ENCODE results near the gene IRAG1.

DNA sequence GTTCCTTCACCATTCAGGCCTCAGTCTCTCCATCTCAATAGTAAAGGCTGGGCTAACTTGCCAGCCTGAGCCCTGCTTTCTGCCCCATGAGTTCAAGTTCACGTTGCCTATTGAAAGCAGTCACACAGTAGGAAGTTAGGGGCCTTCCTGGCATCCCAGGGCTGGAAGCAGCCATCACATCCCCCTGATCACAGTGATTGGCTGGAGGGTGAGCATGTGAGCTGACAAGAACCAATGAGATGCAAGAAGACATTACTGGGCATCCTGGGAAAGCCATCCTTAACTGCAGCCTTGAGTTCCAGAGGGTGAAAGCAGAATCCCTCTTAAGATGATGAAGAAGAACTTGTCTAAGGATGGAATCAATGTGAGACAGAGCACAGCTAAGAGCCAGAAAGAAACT is 29.1 kb downstream of the IRAG1 start:
- TF ChIP-seq EP300 (IDR thresholded peaks at IDR 0.05), result no peak
- TF ChIP-seq POLR2A (IDR thresholded peaks at IDR 0.05), result no peak
- TF ChIP-seq, protein P1, sequence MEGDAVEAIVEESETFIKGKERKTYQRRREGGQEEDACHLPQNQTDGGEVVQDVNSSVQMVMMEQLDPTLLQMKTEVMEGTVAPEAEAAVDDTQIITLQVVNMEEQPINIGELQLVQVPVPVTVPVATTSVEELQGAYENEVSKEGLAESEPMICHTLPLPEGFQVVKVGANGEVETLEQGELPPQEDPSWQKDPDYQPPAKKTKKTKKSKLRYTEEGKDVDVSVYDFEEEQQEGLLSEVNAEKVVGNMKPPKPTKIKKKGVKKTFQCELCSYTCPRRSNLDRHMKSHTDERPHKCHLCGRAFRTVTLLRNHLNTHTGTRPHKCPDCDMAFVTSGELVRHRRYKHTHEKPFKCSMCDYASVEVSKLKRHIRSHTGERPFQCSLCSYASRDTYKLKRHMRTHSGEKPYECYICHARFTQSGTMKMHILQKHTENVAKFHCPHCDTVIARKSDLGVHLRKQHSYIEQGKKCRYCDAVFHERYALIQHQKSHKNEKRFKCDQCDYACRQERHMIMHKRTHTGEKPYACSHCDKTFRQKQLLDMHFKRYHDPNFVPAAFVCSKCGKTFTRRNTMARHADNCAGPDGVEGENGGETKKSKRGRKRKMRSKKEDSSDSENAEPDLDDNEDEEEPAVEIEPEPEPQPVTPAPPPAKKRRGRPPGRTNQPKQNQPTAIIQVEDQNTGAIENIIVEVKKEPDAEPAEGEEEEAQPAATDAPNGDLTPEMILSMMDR (IDR thresholded peaks at IDR 0.05), result no peak

Measured in tibial nerve (tissue), 4 donors.